Trophoblast cell (in vitro differentiated cells and primary cell): ENCODE results near the gene RNU6-7.

ENCODE experiments used
- DNase-seq, 2 donors: peaks; one replicate each; pipeline ENCODE4 v3.0.0-alpha.2; 2016
- H2AFZ ChIP-seq: 2 replicates; pipeline ENCODE4 v1.6.1; 2013; ENCODE audit warnings: low read length, moderate library complexity, mild to moderate bottlenecking; ENCODE audit not compliant: insufficient read depth, poor library complexity
- H2AK5ac ChIP-seq: 2 replicates; pipeline ENCODE4 v1.6.1; 2013; ENCODE audit warnings: mild to moderate bottlenecking, low read length
- H2BK120ac ChIP-seq: 2 replicates; pipeline ENCODE4 v1.6.1; 2013; ENCODE audit warnings: low read length, mild to moderate bottlenecking, moderate library complexity; ENCODE audit not compliant: insufficient read depth, poor library complexity
- H2BK12ac ChIP-seq: 2 replicates; pipeline ENCODE4 v1.6.1; 2013; ENCODE audit warnings: mild to moderate bottlenecking, low read length, moderate library complexity
- H2BK5ac ChIP-seq: 2 replicates; pipeline ENCODE4 v1.6.1; 2013; ENCODE audit warnings: low read length, low read depth, moderate library complexity, mild to moderate bottlenecking; ENCODE audit not compliant: poor library complexity
- H3K14ac ChIP-seq: 2 replicates; pipeline ENCODE4 v1.6.1; 2013; ENCODE audit warnings: mild to moderate bottlenecking, low read length
- H3K18ac ChIP-seq: 2 replicates; pipeline ENCODE4 v1.6.1; 2013; ENCODE audit warnings: mild to moderate bottlenecking, low read length
- H3K23ac ChIP-seq: 2 replicates; pipeline ENCODE4 v1.6.1; 2013; ENCODE audit warnings: low read length
- H3K27ac ChIP-seq: 2 replicates; pipeline ENCODE4 v1.5.1; 2013; ENCODE audit warnings: low read depth, mild to moderate bottlenecking, inconsistent platforms, low read length, moderate library complexity
- H3K27me3 ChIP-seq: 2 replicates; pipeline ENCODE4 v1.6.1; 2013; ENCODE audit warnings: inconsistent platforms, mild to moderate bottlenecking, low read length, moderate library complexity; ENCODE audit not compliant: insufficient read depth
- H3K36me3 ChIP-seq, 2 experiments: 1 replicate in 1 of 2; 2 replicates in 1 of 2; pipeline ENCODE4 v1.6.1; 2013; ENCODE audit warnings: low read length in 2 of 2, mild to moderate bottlenecking in 2 of 2, moderate library complexity in 1 of 2; ENCODE audit not compliant: insufficient read depth in 2 of 2, control insufficient read depth in 1 of 2
- H3K4ac ChIP-seq: 2 replicates; pipeline ENCODE4 v1.6.1; 2013; ENCODE audit warnings: low read depth, mild to moderate bottlenecking, low read length, moderate library complexity
- H3K4me1 ChIP-seq, 2 experiments: 1 replicate in 1 of 2; 2 replicates in 1 of 2; pipeline ENCODE4 v1.6.1; 2013; ENCODE audit warnings: low read length in 2 of 2, mild to moderate bottlenecking in 2 of 2, moderate library complexity in 1 of 2; ENCODE audit not compliant: insufficient read depth in 2 of 2, control insufficient read depth in 1 of 2
- H3K4me2 ChIP-seq: 2 replicates; pipeline ENCODE4 v1.6.1; 2013; ENCODE audit warnings: inconsistent platforms, mild to moderate bottlenecking, low read length, moderate library complexity
- H3K4me3 ChIP-seq: 2 replicates; pipeline ENCODE4 v1.5.1; 2013; ENCODE audit warnings: mild to moderate bottlenecking, low read depth, low read length, inconsistent platforms
- H3K79me1 ChIP-seq: one replicate; pipeline ENCODE4 v1.6.1; 2013; ENCODE audit warnings: low read length
- H3K79me2 ChIP-seq: 2 replicates; pipeline ENCODE4 v1.6.1; 2013; ENCODE audit warnings: low read length, mild to moderate bottlenecking; ENCODE audit not compliant: control insufficient read depth, insufficient read depth, poor library complexity
- H3K9ac ChIP-seq: 2 replicates; pipeline ENCODE4 v1.6.1; 2013; ENCODE audit warnings: mild to moderate bottlenecking, low read length
- H3K9me3 ChIP-seq: 2 replicates; pipeline ENCODE4 v1.6.1; 2013; ENCODE audit warnings: low read depth, mild to moderate bottlenecking, control low read depth, inconsistent platforms, low read length; ENCODE audit not compliant: insufficient read depth
- H4K12ac ChIP-seq: 2 replicates; pipeline ENCODE4 v1.6.1; 2013; ENCODE audit warnings: low read depth, mild to moderate bottlenecking, low read length, moderate library complexity
- H4K8ac ChIP-seq: 2 replicates; pipeline ENCODE4 v1.6.1; 2013; ENCODE audit warnings: low read depth, mild to moderate bottlenecking, low read length, moderate library complexity
- H4K91ac ChIP-seq: one replicate; pipeline ENCODE4 v1.6.1; 2013; ENCODE audit warnings: low read depth, mild to moderate bottlenecking, low read length, moderate library complexity
- whole genome bisulfite sequencing: extraction: QIAGEN DNeasy Blood & Tissue Kit; methylation state at CpG from one replicate; pipeline ENCODE4 v1.1.7; 2013; ENCODE audit warnings: missing lambda C conversion rate; ENCODE audit not compliant: insufficient read length, insufficient coverage; ENCODE audit errors: extremely low coverage; 5-methylcytosine and 5-hydroxymethylcytosine counted together

RNU6-7 gene

DNA sequence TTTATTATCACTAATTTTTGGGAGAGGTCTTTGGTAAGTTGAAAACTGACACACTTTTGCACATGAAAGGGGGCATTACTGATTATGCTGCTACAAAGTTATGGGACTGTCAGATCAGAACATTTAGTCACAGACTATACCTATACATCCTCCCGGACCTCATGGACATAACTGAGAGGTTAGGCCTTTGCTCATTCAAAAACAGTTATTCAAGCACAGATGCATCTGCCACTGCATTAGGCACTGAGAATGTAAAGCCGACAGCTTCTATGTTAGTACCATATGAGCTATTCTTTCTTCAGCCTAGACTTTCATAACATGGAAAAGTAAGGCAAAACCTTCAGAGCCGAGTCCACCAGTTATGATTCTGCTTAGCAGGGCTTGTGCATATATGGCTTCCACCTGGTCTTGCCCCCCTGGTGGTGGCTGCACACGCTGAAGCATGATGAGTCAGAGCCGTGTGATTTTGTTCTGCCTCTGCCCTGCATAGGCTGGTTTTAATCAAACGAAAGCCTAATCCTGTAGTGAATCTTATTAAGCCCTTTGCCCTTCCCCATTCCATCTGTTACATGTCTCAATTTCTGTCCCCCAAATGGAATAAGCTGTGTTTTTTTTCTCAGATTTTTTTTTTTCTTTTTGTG lies 23.0 kb downstream of the RNU6-7 start:
- no peaks in the 10 kb centered on the region for H3K79me1 ChIP-seq
- H3K14ac ChIP-seq = no peak overlapping the region
- H3K18ac ChIP-seq = no peak overlapping the region

GRCh38 chr14:32225378-32225920 lies 23.6 kb downstream of the RNU6-7 start:
- H3K4me1 ChIP-seq = peaks cover 2 to 8% of the 10 kb centered on the region in 2 experiments
- H3K4me3 ChIP-seq = no peak overlapping the region
- no peak overlapping the region for H2BK12ac ChIP-seq
- no peak overlapping the region for H2AFZ ChIP-seq
- no CpG with 5 or more reads among the region's 1 CpG for WGBS
- H4K12ac ChIP-seq = no peak overlapping the region
- H4K8ac ChIP-seq = no peak overlapping the region
- no peak overlapping the region for H2AK5ac ChIP-seq
- no peak overlapping the region for H2BK120ac ChIP-seq
- no peak overlapping the region for H3K27ac ChIP-seq
- H3K9ac ChIP-seq = no peak overlapping the region
- no peaks in the 10 kb centered on the region for H3K36me3 ChIP-seq
- no peak overlapping the region for H3K4ac ChIP-seq
- H3K79me2 ChIP-seq = no peaks in the 10 kb centered on the region
- H3K4me2 ChIP-seq = no peak overlapping the region
- H4K91ac ChIP-seq = no peak overlapping the region
- H3K14ac ChIP-seq = no peak overlapping the region
- H2BK5ac ChIP-seq = no peak overlapping the region
- no peak overlapping the region for H3K23ac ChIP-seq
- H3K27me3 ChIP-seq = no peaks in the 10 kb centered on the region
- H3K9me3 ChIP-seq = no peaks in the 10 kb centered on the region
- H3K18ac ChIP-seq = no peak overlapping the region
- DNase-seq = no peak
- H3K79me1 ChIP-seq = no peaks in the 10 kb centered on the region

More for the DNA sequence above, 23.0 kb downstream of the RNU6-7 start:
- Histone ChIP-seq H2BK120ac (no peak overlapping the region), H4K8ac (no peak overlapping the region), H3K36me3 (no peaks in the 10 kb centered on the region), H3K4me2 (no peak overlapping the region), H2AFZ (no peak overlapping the region), H4K12ac (no peak overlapping the region), H2AK5ac (no peak overlapping the region), H3K27ac (no peak overlapping the region), H2BK5ac (no peak overlapping the region), H3K9me3 (no peaks in the 10 kb centered on the region), H3K4ac (no peak overlapping the region), H2BK12ac (no peak overlapping the region), H4K91ac (no peak overlapping the region), H3K23ac (no peak overlapping the region), H3K27me3 (no peaks in the 10 kb centered on the region), H3K9ac (no peak overlapping the region), H3K4me3 (no peak overlapping the region), H3K4me1 (peaks cover 2 to 8% of the 10 kb centered on the region in 2 experiments), H3K79me2 (no peaks in the 10 kb centered on the region)
- peak in 1 of 2 donors; percentile 53 for DNase-seq
- no CpG with 5 or more reads among the region's 6 CpGs for WGBS

DNA sequence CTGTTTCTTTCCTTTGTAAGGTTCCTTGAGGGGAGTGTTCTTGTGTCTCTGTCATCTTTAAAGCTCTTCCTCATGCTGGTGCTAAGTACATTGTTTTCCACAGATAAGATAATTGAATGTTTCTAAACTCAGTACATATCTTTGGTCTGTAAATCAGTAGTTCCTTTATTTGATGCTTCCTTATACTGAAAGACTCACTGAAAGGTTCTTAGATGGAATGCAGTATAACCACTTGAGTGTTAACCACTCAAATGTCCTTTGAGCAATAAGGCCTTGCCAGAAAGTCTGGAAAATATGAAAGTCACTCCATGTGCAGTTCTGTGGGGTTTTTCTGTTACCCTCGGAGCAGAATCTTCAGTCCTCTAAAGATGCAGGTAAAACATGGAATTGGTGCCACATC lies 24.2 kb downstream of the RNU6-7 start:
- H2AFZ ChIP-seq = no peak overlapping the region
- no peak overlapping the region for H3K4me3 ChIP-seq
- no peak overlapping the region for H3K14ac ChIP-seq

GRCh38 chr14:32230181-32230580 lies 28.3 kb downstream of the RNU6-7 start:
- Histone ChIP-seq H3K27me3 (no peaks in the 10 kb centered on the region), H2BK5ac (no peak overlapping the region), H3K4me2 (no peak overlapping the region), H3K4me1 (peaks cover 0 to 11% of the 10 kb centered on the region in 2 experiments), H3K18ac (no peak overlapping the region), H3K4ac (no peak overlapping the region), H3K9ac (no peak overlapping the region), H3K14ac (no peak overlapping the region), H4K8ac (no peak overlapping the region), H2AFZ (no peak overlapping the region), H3K79me1 (no peaks in the 10 kb centered on the region), H4K91ac (no peak overlapping the region), H3K4me3 (no peak overlapping the region), H3K79me2 (no peaks in the 10 kb centered on the region), H2AK5ac (no peak overlapping the region), H2BK12ac (no peak overlapping the region), H3K36me3 (no peaks in the 10 kb centered on the region), H3K23ac (no peak overlapping the region), H3K9me3 (no peaks in the 10 kb centered on the region), H4K12ac (no peak overlapping the region), H2BK120ac (no peak overlapping the region), H3K27ac (no peak overlapping the region)
- no CpG with 5 or more reads among the region's 3 CpGs for WGBS
- peak; percentile 51 to 87 for DNase-seq

More for the DNA sequence above, 24.2 kb downstream of the RNU6-7 start:
- H2BK120ac ChIP-seq = no peak overlapping the region
- H3K9me3 ChIP-seq = no peaks in the 10 kb centered on the region
- no peak overlapping the region for H3K9ac ChIP-seq
- H4K12ac ChIP-seq = no peak overlapping the region
- H3K4me2 ChIP-seq = no peak overlapping the region
- no peak overlapping the region for H4K8ac ChIP-seq
- H3K4ac ChIP-seq = no peak overlapping the region
- no peaks in the 10 kb centered on the region for H3K27me3 ChIP-seq
- no CpG with 5 or more reads among the region's 1 CpG for WGBS
- peaks cover 2 to 13% of the 10 kb centered on the region in 2 experiments for H3K4me1 ChIP-seq
- no peaks in the 10 kb centered on the region for H3K36me3 ChIP-seq
- no peak overlapping the region for H2BK12ac ChIP-seq
- no peak overlapping the region for H3K18ac ChIP-seq
- no peak overlapping the region for H3K23ac ChIP-seq
- no peak overlapping the region for H2AK5ac ChIP-seq
- no peak overlapping the region for H2BK5ac ChIP-seq
- no peaks in the 10 kb centered on the region for H3K79me1 ChIP-seq
- no peaks in the 10 kb centered on the region for H3K79me2 ChIP-seq
- DNase-seq = peak in 1 of 2 donors; percentile 63
- H3K27ac ChIP-seq = peak overlapping the region; percentile 16
- H4K91ac ChIP-seq = no peak overlapping the region
